AG04449 (cell line): Measurements from ENCODE around the gene MGAT3.

ENCODE experiments used
- CTCF ChIA-PET: fragments of 350-600 bp; formaldehyde crosslinking; extraction: SDS; loops from one replicate; lab custom pipeline; 2021; ENCODE audit warnings: antibody characterized with exemption; lab: Yijun Ruan, JAX
- POLR2A ChIA-PET: fragments of 400-600, 350-600 bp; formaldehyde crosslinking; extraction: SDS; loops from one replicate; lab custom pipeline; 2020; ENCODE audit warnings: antibody characterized with exemption, inconsistent platforms; lab: Yijun Ruan, JAX
- DNase-seq: peaks from one replicate; pipeline ENCODE4 v3.0.0-alpha.2; 2010; ENCODE audit warnings: low read depth, low spot score
- H3K4me3 ChIP-seq: 2 replicates; pipeline ENCODE4 v1.5.1; 2011; ENCODE audit warnings: low read depth, mild to moderate bottlenecking, control low read depth, low read length
- TF ChIP-seq, protein P1 (sequence below): IDR thresholded peaks from one replicate; pipeline ENCODE4 v1.5.1; 2011; ENCODE audit warnings: mild to moderate bottlenecking, moderate library complexity, low read length, control low read depth, inconsistent platforms; ENCODE audit not compliant: insufficient read depth; ENCODE audit errors: missing control alignments

The MGAT3 gene

DNA sequence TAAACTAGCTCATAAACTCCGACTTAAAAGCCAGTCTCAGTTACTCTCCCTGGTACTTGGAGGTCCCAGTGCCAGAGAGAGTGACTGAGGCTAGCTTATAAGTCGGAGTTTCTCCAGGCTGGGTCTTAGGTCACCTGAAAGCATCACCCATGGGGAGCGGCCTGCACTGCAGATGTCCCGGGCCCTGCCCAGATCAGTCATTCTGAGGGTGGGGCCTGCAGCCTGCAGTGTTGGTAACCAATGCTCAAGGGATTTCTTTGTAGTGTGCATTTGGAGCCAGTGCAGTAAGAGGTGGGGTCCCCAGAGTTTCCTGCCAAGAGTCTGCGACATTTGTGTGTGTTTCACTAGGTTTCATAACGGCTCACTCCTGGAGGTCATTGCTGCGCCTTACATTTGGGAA lies 42.4 kb upstream of the MGAT3 start:
- POLR2A ChIA-PET: interaction anchor here (0.6 kb wide), 1 partner anchor 99 kb away, joined by 4 read pairs; no protein-coding TSS in a partner anchor
- DNase-seq: no peak
- TF ChIP-seq, protein P1, sequence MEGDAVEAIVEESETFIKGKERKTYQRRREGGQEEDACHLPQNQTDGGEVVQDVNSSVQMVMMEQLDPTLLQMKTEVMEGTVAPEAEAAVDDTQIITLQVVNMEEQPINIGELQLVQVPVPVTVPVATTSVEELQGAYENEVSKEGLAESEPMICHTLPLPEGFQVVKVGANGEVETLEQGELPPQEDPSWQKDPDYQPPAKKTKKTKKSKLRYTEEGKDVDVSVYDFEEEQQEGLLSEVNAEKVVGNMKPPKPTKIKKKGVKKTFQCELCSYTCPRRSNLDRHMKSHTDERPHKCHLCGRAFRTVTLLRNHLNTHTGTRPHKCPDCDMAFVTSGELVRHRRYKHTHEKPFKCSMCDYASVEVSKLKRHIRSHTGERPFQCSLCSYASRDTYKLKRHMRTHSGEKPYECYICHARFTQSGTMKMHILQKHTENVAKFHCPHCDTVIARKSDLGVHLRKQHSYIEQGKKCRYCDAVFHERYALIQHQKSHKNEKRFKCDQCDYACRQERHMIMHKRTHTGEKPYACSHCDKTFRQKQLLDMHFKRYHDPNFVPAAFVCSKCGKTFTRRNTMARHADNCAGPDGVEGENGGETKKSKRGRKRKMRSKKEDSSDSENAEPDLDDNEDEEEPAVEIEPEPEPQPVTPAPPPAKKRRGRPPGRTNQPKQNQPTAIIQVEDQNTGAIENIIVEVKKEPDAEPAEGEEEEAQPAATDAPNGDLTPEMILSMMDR: no peak
- CTCF ChIA-PET: interaction anchor here (0.7 to 5.0 kb wide), 3 partner anchors 14 to 100 kb away, joined by 3 to 31 read pairs (median 3); partner anchors contain the start of gene TAB1
- H3K4me3 ChIP-seq: no peak overlapping the region

DNA sequence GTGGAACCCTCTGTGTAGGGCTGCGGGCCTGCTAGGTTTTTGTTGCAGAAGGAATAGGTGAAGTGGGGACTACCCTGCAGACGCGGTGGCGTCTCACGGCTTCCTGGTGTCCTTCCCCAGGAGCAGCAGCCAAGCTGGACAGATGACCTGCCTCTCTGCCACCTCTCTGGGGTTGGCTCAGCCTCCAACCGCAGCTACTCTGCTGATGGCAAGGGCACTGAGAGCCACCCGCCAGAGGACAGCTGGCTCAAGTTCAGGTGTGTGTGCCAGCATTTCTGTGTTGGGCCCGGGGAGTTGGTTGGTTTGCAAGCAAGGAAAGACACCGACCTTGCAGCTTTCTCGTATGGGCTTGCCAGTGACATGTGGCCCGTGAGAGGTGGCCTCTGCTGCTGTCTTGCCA lies 41.9 kb upstream of the MGAT3 start:
- ChIA-PET POLR2A (interaction anchor here (0.6 kb wide), 1 partner anchor 99 kb away, joined by 4 read pairs; no protein-coding TSS in a partner anchor), CTCF (interaction anchor here (5.0 kb wide), 1 partner anchor 14 kb away, joined by 31 read pairs; the partner anchor contains the start of gene TAB1)
- no peak overlapping the region for H3K4me3 ChIP-seq
- TF ChIP-seq, protein P1: no peak
- no peak for DNase-seq

DNA sequence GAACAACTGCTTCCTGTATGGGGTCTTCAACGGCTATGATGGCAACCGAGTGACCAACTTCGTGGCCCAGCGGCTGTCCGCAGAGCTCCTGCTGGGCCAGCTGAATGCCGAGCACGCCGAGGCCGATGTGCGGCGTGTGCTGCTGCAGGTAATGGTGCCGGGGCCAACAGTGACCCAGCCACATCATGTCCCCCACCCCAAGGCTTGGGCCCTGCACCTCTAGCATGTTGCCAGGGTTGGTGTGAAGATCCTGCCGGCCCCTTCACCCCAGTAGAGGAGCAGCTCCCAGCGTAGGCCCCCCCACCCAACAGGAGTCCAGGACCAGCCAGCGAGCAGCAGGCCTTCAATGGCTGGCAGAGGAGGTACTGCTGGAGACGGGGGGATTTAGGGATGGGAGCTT lies 41.3 kb upstream of the MGAT3 start:
- H3K4me3 ChIP-seq: no peak overlapping the region
- ChIA-PET POLR2A (no interaction called here), CTCF (no interaction called here)
- TF ChIP-seq, protein P1: no peak
- no peak for DNase-seq

DNA sequence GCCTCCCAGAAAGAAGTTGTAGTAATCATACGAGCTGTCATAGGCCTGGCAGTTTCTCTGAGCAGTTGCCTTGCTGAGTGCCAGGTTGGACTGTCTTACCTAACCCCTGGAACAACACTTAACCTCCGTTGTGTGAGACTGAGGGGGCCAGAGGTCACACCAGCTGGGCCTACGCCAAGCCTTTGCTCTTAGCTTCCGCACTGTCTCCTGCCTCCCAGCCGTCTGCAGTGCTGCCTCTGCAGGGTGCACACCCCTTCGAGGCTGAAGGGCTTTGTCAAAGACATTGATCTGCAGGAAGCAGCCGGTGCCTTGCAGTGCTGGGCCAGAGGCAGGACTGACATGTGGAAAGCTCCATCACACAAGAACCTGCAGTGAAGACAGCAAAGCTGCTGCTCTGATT lies 40.5 kb upstream of the MGAT3 start:
- TF ChIP-seq, protein P1: no peak
- ChIA-PET CTCF (interaction anchor here (0.7 kb wide), 2 partner anchors 73 to 98 kb away, joined by 3 to 4 read pairs; no protein-coding TSS in a partner anchor), POLR2A (interaction anchor here (1.0 kb wide), 1 partner anchor 17 kb away, joined by 3 read pairs; the partner anchor contains the start of gene TAB1)
- no peak overlapping the region for H3K4me3 ChIP-seq
- DNase-seq: no peak

DNA sequence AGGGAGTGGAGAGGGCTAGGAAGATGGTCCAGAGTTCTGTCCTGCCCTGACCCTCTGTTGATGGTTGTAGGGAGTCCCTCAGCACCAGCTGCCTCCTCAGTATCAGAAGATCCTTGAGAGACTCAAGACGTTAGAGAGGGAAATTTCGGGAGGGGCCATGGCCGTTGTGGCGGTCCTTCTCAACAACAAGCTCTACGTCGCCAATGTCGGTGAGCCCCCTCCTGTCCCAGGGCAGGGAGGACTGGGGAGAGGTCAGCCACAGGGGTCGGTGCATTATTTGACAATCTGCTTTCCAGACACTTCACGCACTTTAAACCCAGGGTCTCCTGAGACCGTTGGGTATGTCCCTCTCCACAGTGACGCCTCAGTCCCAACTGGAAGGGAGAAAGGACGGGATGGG lies 39.2 kb upstream of the MGAT3 start:
- DNase-seq: no peak
- POLR2A ChIA-PET: no interaction called here
- CTCF ChIA-PET: no interaction called here
- no peak overlapping the region for H3K4me3 ChIP-seq
- TF ChIP-seq, protein P1: no peak

DNA sequence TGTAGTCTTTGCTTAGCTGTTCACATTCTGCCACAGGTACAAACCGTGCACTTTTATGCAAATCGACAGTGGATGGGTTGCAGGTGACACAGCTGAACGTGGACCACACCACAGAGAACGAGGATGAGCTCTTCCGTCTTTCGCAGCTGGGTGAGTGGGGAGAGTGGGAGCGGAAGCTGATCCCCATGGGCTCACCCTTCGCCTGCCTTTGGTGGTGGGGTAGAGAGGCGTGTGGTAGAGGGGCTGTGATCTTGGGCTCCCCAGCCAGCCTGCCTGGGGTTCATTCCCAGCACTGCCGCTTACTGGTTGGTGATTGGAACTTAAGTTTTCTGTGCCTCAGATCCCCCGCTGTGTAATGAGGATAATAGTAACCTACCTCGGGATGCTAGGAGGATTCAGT lies 38.1 kb upstream of the MGAT3 start:
- no peak overlapping the region for H3K4me3 ChIP-seq
- ChIA-PET POLR2A (no interaction called here), CTCF (no interaction called here)
- TF ChIP-seq, protein P1: no peak
- no peak for DNase-seq
